GM18867 (cell line): ENCODE results near the gene CYP8B1.
"Not testable (repeated sequence)": the region's sequence is repeated elsewhere in the genome, so short reads cannot be mapped to it uniquely, and the experiment has no call there.

ENCODE experiments used
- ATAC-seq: cut with Tn5 transposase; IDR thresholded peaks from one replicate; pipeline ENCODE4 v1.9.1; 2021; ENCODE audit warnings: mild to moderate bottlenecking, moderate library complexity; ENCODE audit not compliant: unreplicated experiment

CYP8B1 gene

DNA sequence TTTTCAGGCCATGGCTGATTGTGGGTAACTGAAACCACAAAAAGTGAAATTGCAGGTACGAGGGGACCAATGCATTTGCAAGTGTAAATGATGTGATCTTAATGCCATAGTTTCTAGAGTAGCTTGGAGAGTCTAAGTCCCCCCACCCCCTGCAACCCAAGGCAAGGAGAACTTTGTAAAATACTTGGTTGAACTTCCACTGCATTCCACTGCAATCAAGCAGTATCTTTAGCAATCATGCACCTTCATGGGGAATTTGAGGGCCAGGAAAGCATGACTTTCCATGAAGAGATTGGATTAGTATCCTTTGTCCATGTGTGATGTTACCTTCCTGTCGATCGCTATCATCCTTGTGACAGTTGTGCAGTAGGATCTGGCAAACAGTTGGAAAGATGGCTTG is 11.4 kb upstream of the CYP8B1 start:
- ATAC-seq: no peak

DNA sequence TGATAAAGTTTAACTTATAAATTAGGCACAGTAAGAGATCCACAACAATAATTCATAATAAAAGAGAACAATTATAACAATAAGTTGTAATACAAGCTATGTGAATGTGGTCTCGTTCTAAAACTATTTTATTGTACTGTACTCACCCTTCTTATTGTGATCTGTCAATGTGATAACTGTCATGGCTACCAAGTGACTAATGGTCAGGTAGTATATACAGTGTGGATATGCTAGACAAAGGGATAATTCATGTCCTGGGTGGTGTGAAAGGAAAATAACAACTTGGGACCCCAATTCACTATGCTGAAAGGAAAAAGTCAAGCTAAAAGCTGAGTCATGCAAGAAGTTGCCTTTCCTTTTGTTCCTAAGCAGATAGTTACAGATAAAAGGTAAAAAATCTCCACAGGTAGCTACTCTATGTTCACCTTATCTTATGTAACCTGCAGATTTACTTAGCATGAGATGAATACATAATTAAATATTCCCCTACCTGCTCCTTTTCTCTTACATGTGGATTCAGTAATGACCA is 10.7 kb upstream of the CYP8B1 start:
- no peak for ATAC-seq

DNA sequence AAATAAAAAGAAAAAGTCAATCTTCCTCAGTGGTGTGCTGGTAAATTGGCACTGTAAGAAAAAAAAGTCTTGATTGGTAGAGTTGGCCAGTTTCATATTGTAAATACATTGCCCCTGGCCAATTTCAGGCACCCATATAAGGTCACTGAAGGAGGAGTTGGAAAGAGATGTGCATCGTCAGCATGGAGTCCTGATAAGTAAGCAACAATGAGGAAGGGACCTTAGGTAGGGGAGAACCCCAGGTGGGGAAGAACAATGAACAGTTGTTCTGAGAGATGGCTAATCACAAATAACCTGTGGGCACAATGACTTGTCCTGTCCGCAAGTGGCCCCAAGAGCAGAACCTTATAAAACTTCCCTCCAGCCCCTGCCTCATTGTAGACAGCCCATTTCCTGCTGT is 8.6 kb upstream of the CYP8B1 start:
- no peak for ATAC-seq

GRCh38 chr3:42883251-42883930 is 7.7 kb upstream of the CYP8B1 start:
- ATAC-seq: not testable (repeated sequence)

DNA sequence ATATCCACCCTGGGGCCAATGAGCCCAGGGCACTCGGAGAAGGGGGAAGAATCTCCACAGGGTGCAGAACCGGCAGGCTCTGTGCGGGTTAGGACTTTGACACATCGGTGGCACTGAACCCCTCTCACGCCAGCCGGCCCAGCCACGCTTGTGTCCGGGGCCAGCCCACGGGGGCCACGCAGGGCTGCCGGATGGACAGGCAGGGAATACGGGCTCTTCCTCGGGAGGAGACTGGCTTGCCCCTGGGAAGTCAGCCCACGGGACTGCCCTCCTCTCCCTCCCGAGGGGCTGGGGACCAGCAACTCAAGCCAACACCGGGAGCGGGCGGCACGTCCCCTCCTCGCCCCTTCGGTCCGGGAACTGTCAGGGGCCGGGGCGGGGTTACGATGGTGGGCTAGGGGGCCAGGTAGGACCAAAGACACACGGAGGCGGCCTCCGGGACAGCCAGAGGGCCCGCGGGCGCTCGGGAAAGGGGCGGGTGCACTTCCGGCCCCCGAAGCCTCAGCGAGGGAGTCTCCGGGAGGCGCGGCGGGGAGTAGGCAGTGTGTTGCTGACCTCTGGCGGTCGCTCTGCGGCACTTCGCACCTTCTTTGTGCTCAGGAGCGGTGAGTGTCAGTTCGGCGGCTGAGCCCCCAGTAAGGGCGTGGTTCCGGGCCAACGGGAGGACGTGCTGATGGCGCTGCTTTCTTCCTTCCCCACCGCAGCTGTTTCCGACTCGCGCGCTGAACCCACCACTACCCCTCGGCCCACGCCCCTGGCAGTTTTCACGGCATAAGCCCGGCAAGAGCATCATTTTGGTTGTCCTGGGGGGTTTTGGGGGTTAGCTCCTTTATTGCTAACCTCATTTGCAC is 5.1 kb upstream of the CYP8B1 start:
- ATAC-seq: peak; percentile 98

DNA sequence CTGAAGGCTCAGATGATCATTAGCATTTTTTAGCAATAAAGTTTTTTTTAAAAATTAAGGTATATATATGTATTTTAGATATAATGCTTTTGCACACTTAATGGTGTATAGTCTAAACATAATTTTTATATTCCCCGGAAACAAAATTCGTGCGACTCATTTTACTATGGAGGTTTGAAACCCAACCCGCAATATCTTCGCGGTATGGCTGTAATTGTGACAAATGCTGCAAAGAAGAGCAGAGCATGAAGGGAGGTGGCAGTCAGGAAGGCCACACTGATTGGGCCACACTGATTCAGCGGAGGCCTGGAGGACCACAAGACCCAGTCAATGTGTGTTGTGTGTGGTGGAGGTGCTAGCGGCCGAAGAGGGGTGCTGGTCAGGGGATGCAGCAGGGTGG is 4.5 kb upstream of the CYP8B1 start:
- ATAC-seq: no peak

DNA sequence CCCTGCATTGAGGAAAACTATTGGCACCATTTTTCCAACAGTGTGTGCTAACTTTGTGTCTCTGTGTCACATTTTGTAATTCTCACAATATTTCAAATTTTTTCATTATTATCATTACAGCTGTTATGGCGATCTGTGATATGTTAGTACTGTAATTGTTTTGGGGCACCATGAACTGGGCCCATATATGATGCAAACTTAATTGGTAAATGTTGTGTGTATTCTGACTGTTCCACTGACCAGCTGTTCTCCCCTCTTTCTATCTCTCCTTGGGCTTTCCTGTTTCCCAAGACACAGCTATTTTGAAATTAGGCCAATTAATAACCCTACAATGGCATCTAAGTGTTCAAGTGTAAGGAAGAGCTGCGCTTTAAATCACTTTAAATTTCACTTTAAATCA is 2.2 kb upstream of the CYP8B1 start:
- no peak for ATAC-seq

- no peak for ATAC-seq
Observed at GRCh38 chr3:42876940-42877720, 1.5 kb upstream of the CYP8B1 start.

DNA sequence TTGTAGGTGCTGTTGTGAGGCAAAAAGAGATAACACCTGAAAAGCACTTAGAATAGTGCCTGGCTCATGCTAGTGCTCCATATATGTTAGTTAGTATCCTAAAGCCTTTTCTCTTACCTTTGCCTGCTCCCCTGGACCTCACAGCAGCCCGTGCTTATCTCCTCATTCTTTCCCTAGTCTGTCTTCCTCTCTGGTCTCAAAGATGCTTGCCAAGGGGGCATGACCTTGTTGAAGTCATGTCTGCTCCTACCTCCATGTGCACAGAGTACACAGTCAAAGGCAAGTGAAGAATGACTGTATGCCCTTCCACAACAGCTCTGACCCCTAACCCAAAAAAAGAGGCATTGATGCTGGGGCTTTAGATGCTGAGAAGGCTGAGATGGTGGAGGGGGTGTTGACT is 722 bp upstream of the CYP8B1 start:
- no peak for ATAC-seq

DNA sequence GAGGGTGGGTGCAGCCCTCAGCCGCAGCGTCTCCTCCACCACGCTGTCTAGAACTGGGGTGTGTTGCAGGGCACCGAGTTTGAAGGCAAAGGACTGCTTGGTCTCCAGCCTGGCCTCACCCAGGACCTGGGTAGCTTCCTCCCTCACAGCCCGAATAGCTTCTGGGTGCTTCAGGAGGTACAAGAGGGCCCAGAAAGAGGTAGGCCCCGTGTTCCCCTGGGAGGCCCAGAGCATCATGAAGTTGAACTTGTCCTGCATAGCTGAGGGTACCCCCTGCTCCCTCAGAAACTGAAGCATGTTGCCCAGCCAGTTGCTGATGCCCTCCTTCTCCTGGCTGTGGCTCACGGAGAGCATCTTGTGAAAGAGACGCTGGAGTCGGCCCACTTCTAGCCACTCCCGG is 930 bp downstream of the CYP8B1 start:
- ATAC-seq: no peak

DNA sequence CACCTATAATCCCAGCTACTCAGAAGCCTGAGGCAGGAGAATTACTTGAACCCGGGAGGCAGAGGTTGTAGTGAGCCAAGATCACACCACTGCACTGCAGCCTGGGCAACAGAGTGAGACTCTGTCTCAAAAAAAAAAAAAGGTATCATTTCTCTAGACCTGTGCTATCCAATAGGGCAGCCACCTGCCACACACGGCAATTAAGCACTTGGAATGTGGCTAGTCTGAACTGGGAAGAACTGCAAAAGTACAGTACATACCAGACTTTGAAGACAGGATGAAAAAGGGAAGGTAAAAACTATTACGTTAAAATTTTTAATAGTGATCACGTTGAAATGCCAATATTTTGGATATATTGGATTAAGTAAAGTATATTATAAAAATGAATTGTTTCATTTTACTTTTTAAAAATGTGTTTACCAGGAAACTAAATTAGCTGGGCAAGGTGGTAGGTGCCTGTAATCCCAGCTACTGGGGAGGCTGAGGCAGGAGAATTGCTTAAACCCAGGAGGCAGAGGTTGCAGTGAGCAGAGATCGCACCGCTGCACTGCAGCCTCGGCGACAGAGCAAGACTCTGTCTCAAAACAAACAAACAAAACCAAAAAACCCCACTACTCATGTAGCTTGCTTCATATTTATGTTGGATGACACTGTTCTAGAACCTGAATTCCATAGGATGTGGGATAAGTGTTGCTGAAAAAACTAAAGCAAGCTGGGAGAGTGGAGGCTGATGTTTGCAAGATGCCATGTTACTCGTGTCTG is 2.3 kb downstream of the CYP8B1 start:
- ATAC-seq: no peak

GRCh38 chr3:42872718-42873117 is 3.0 kb downstream of the CYP8B1 start:
- ATAC-seq: no peak

DNA sequence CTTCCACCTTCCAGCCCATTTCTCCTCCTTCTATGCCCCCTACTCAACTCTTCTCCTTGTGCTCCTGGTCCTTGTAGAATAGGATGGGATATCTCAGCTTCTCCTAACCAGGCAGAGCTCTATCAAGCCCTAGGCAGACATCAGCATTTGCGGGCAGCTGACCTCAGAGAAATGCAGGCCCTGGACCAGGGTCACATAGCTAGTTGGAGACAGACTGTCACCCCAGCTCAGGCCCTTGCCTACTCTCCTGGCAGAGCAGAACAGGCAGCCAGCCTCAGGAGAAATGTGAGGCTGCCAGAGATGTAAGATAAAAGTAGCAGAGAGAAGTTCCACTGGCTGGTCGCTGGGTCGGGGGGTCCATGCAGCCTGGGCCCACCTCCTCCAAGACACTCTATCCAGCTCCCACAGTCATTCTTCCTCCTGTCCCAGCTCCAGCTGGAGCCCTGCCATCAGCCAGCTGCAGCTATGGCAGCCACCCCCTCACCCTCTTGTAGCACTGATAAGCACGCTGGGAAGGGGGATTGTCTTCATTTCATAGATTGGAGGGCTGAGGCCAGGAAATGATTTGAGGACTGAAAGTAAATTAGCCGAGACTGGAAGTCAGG is 4.0 kb downstream of the CYP8B1 start:
- ATAC-seq: no peak

GRCh38 chr3:42868841-42869240 is 6.8 kb downstream of the CYP8B1 start:
- ATAC-seq: no peak

GRCh38 chr3:42867138-42867537 is 8.5 kb downstream of the CYP8B1 start:
- ATAC-seq: no peak

- no peak for ATAC-seq
Observed at GRCh38 chr3:42865256-42865655, 10.4 kb downstream of the CYP8B1 start.

DNA sequence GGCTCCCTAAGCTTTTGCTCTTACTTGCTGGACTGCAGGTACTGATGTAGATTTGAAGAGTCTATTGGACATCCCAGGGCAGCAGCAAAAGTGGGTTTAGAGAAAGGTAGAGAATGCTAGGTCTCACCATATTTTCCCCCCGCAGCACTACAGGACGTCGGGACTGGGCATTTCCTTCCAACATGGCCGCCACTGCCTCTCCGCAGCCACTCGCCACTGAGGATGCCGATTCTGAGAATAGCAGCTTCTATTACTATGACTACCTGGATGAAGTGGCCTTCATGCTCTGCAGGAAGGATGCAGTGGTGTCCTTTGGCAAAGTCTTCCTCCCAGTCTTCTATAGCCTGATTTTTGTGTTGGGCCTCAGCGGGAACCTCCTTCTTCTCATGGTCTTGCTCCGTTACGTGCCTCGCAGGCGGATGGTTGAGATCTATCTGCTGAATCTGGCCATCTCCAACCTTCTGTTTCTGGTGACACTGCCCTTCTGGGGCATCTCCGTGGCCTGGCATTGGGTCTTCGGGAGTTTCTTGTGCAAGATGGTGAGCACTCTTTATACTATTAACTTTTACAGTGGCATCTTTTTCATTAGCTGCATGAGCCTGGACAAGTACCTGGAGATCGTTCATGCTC is 11.2 kb downstream of the CYP8B1 start:
- no peak for ATAC-seq

- no peak for ATAC-seq
Observed at GRCh38 chr3:42856544-42856943, 19.1 kb downstream of the CYP8B1 start.

- no peak for ATAC-seq
Observed at GRCh38 chr3:42855547-42856380, 19.9 kb downstream of the CYP8B1 start.
